IMR-90 (cell line): ENCODE data around the gene ZCWPW1. TPM values are rescaled to one million over a fixed set of nuclear protein-coding genes. Genes with fewer than 3 reads are reported as not detected.

Experiments
- ATAC-seq: fragments of 200-7000 bp; cut with Tn5 transposase; 2 replicates; pipeline ENCODE4 v1.9.1; 2020; ENCODE audit warnings: low read depth, mild to moderate bottlenecking, moderate library complexity
- BruUV-seq: library from RNA; stranded (reverse); fragments of 400-500 nt; replicated peaks from 2 replicates; lab custom pipeline; 2021; lab: Mats Ljungman, UMichigan
- CTCF ChIA-PET: fragments of 300-600 bp; formaldehyde crosslinking; extraction: SDS; loops from one replicate; lab custom pipeline; 2021; ENCODE audit warnings: antibody characterized with exemption; lab: Yijun Ruan, JAX
- POLR2A ChIA-PET: fragments of 300-600 bp; sonication (Branson Sonifier 250); formaldehyde crosslinking; loops from one replicate; lab custom pipeline; 2022; ENCODE audit warnings: antibody characterized with exemption; ENCODE audit not compliant: unreplicated experiment; lab: Charles Lee
- DNase-seq: peaks from one replicate; pipeline ENCODE4 v3.0.0; 2013
- H2AFZ ChIP-seq: replicated peaks from 2 replicates; pipeline ENCODE3; 2013; ENCODE audit warnings: low read length, mild to moderate bottlenecking; ENCODE audit not compliant: poor library complexity
- H2AK5ac ChIP-seq: 2 replicates; pipeline ENCODE4 v1.6.1; 2013; ENCODE audit warnings: low read depth, low read length, inconsistent platforms
- H2AK9ac ChIP-seq: replicated peaks from 2 replicates; pipeline ENCODE3; 2013; ENCODE audit warnings: mild to moderate bottlenecking, low read depth, low read length, moderate library complexity; ENCODE audit not compliant: poor library complexity
- H2BK120ac ChIP-seq: 2 replicates; pipeline ENCODE4 v1.6.1; 2013; ENCODE audit warnings: low read depth, low read length, inconsistent platforms
- H2BK15ac ChIP-seq: 3 replicates; pipeline ENCODE4 v1.6.1; 2013; ENCODE audit warnings: low read depth, low read length, inconsistent platforms
- H2BK20ac ChIP-seq: 2 replicates; pipeline ENCODE4 v1.6.1; 2013; ENCODE audit warnings: low read depth, mild to moderate bottlenecking, inconsistent platforms, low read length, moderate library complexity
- H2BK5ac ChIP-seq: 2 replicates; pipeline ENCODE4 v1.6.1; 2013; ENCODE audit warnings: mild to moderate bottlenecking, low read depth, low read length, inconsistent platforms; ENCODE audit not compliant: poor library complexity, severe bottlenecking
- H3K14ac ChIP-seq: replicated peaks from 2 replicates; pipeline ENCODE4 v1.6.1; 2013; ENCODE audit warnings: low read depth, low read length, inconsistent platforms
- H3K18ac ChIP-seq: 2 replicates; pipeline ENCODE4 v1.6.1; 2013; ENCODE audit warnings: low read depth, low read length, control low read depth
- H3K23ac ChIP-seq: 2 replicates; pipeline ENCODE4 v1.6.1; 2013; ENCODE audit warnings: low read depth, low read length, inconsistent platforms
- H3K27ac ChIP-seq: 2 replicates; pipeline ENCODE4 v1.5.1; 2013; ENCODE audit warnings: mild to moderate bottlenecking, control low read depth, low read length; ENCODE audit not compliant: insufficient read depth
- H3K27me3 ChIP-seq: 2 replicates; pipeline ENCODE4 v1.6.1; 2013; ENCODE audit warnings: low read length; ENCODE audit not compliant: control insufficient read depth, insufficient read depth
- H3K36me3 ChIP-seq: 2 replicates; pipeline ENCODE4 v1.6.1; 2013; ENCODE audit warnings: low read length, mixed read lengths; ENCODE audit not compliant: control insufficient read depth, insufficient read depth
- H3K4ac ChIP-seq: 2 replicates; pipeline ENCODE4 v1.6.1; 2013; ENCODE audit warnings: low read depth, low read length, inconsistent platforms
- H3K4me1 ChIP-seq: 2 replicates; pipeline ENCODE4 v1.6.1; 2013; ENCODE audit warnings: low read length, mixed read lengths; ENCODE audit not compliant: control insufficient read depth, insufficient read depth
- H3K4me2 ChIP-seq: 2 replicates; pipeline ENCODE4 v1.6.1; 2013; ENCODE audit warnings: low read depth, mild to moderate bottlenecking, control low read depth, low read length, moderate library complexity
- H3K4me3 ChIP-seq: 2 replicates; pipeline ENCODE4 v1.5.1; 2013; ENCODE audit warnings: low read depth, mild to moderate bottlenecking, control low read depth, low read length, moderate library complexity; ENCODE audit not compliant: insufficient read depth
- H3K56ac ChIP-seq: 2 replicates; pipeline ENCODE4 v1.6.1; 2013; ENCODE audit warnings: low read length, inconsistent platforms; ENCODE audit not compliant: insufficient read depth; ENCODE audit errors: extremely low read depth
- H3K79me1 ChIP-seq, 2 experiments: 2 replicates each; pipeline ENCODE4 v1.6.1; 2013; ENCODE audit warnings: low read length in 2 of 2, inconsistent platforms in 1 of 2, low read depth in 1 of 2
- H3K9ac ChIP-seq: 2 replicates; pipeline ENCODE4 v1.6.1; 2013; ENCODE audit warnings: low read depth, low read length, control low read depth
- H3K9me1 ChIP-seq: 2 replicates; pipeline ENCODE4 v1.6.1; 2013; ENCODE audit warnings: low read length, inconsistent platforms; ENCODE audit not compliant: insufficient read depth
- H3K9me3 ChIP-seq: 2 replicates; pipeline ENCODE4 v1.6.1; 2013; ENCODE audit warnings: low read length; ENCODE audit not compliant: control insufficient read depth, insufficient read depth
- H4K20me1 ChIP-seq: 2 replicates; pipeline ENCODE4 v1.6.1; 2013; ENCODE audit warnings: low read length, inconsistent platforms; ENCODE audit not compliant: insufficient read depth
- H4K5ac ChIP-seq: 2 replicates; pipeline ENCODE4 v1.6.1; 2013; ENCODE audit warnings: mild to moderate bottlenecking, low read depth, low read length, control low read depth
- H4K8ac ChIP-seq, 2 experiments: 2 replicates each; pipeline ENCODE4 v1.6.1; 2013; ENCODE audit warnings: low read depth in 2 of 2, low read length in 2 of 2, control low read depth in 1 of 2, inconsistent platforms in 1 of 2
- H4K91ac ChIP-seq: 2 replicates; pipeline ENCODE4 v1.6.1; 2013; ENCODE audit warnings: low read depth, low read length, inconsistent platforms; ENCODE audit not compliant: insufficient read depth
- BHLHE40 ChIP-seq: fragments of 150-350 bp; IDR thresholded peaks from 2 replicates; pipeline ENCODE4 v1.6.1; 2016; ENCODE audit warnings: mild to moderate bottlenecking, low read depth, low read length
- NFE2L2 ChIP-seq: fragments of 150-350 bp; IDR thresholded peaks from 2 replicates; pipeline ENCODE4 v1.6.1; 2016; ENCODE audit warnings: low read depth, mild to moderate bottlenecking, low read length
- RAD21 ChIP-seq: IDR thresholded peaks from 2 replicates; pipeline ENCODE4 v1.6.1; 2012; ENCODE audit warnings: low read length, improper control_type of control experiment
- WGBS, 2 experiments: methylation state at CpG; one replicate each; pipeline versions ENCODE4 v1.1.5 to v1.1.7; 2013; ENCODE audit warnings: missing lambda C conversion rate in 2 of 2; ENCODE audit not compliant: insufficient read length in 1 of 2; ENCODE audit errors: extremely low coverage in 2 of 2; 5-methylcytosine and 5-hydroxymethylcytosine counted together
- dilution Hi-C: fragments of 300-500 bp; cut with HindIII; formaldehyde crosslinking; loops from one replicate; pipeline ENCODE4 v1.14.3; 2018; ENCODE audit warnings: low sequenced_read_pairs; ENCODE audit not compliant: unreplicated experiment
- in situ Hi-C: fragments of 300-500 bp; cut with MboI; formaldehyde crosslinking; loops from 3 replicates; pipeline ENCODE4 v1.14.3; 2019; ENCODE audit warnings: low sequenced_read_pairs, inconsistent platforms, mixed read lengths
- intact Hi-C: fragments of 100-400 bp; cut with micrococcal nuclease; formaldehyde crosslinking; loops from 2 replicates; pipeline ENCODE4 v1.10.0; 2022
- polyA plus RNA-seq, 3 experiments: library from polyadenylated mRNA; depleted of rRNA; stranded (reverse); fragments of >200 nt; gene quantifications; 2 replicates each; pipeline ENCODE4 v1.2.3, GENCODE V29; 2012; ENCODE audit warnings: low replicate concordance in 1 of 3
- total RNA-seq: library from RNA; depleted of rRNA; stranded (reverse); fragments of >200 nt; gene quantifications from 2 replicates; pipeline ENCODE4 v1.2.3, GENCODE V29; 2012
- TF ChIP-seq, protein P1 (sequence below): fragments of 150-350 bp; IDR thresholded peaks from 2 replicates; pipeline ENCODE4 v1.6.1; 2017; ENCODE audit warnings: mild to moderate bottlenecking, antibody characterized with exemption, low read length, low read depth

Gene ZCWPW1
- total and polyA plus RNA-seq, 2 of the 4 experiments (the other 2 are of a cell fraction) = 0.72 to 1.3 TPM

DNA sequence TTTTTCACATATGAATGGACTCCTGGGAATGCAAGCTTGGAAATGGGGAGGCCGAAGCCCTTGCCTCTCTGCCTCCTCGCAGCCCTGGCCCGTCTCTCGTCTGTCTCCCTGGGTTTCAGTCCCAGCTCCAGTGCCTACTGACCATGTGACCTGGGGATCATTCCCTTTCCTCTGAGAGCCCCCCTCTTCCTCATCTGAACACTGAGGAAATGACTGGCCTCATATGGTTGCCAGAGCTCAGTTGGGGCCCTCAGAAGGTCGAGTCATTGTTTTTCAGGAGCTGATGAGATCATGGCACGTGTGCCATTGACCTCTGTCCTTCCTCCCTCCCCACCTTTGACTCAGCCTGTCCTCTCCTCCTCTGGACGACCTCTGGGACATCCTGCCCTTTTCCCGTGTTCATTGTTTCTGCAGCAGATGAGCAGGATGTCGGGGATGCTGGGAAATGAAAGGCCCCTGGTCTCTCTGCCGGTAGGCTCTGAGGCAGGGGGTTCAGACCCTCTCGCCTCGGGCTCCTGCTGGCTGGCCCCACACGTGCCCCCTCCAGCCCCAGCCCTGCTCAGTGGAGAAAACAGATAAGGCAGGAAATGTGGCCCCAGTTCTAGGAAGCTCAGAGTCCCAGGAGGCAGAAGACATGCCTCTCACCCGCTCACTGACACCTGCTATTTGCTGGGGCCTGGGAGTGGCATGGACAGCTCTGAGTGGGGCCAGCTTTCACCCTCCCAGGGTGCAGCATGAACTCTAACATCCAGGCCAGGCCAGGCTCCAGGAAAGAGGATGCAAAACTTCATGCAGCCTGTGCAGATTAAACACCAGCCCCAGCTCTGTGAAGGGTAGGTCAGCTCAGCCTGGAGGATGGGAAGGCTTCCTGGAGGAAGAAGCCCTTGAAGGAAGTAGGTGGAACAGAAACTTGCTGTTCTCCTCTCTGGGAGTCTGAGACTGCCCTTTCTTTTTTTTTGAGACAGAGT is 16.1 kb upstream of the ZCWPW1 start:
- no peaks in the 10 kb centered on the region for H3K9me3 ChIP-seq
- DNase-seq = peak; percentile 74
- no peak overlapping the region for H3K4me2 ChIP-seq
- H4K5ac ChIP-seq = peak overlapping the region; percentile 18
- intact Hi-C loops = no loop called here
- H2BK5ac ChIP-seq = peak overlapping the region; percentile 9
- H2BK120ac ChIP-seq = peak overlapping the region; percentile 65
- peak overlapping the region; percentile 38; the same call in 1 of the 3 replicates for H2BK15ac ChIP-seq
- peak overlapping the region; percentile 80 to 86 for H4K8ac ChIP-seq
- peaks cover 30% of the 10 kb centered on the region for H3K9me1 ChIP-seq
- dilution Hi-C loops = no loop called here
- H2AK5ac ChIP-seq = peak overlapping the region; percentile 87
- peak overlapping the region; percentile 47 for H3K14ac ChIP-seq
- WGBS, 2 experiments = 38% methylated on average over 4 of the region's 14 CpGs; no CpG with 5 or more reads in 1 of the 2 experiments
- in situ Hi-C loops = loop anchor here (25.0 kb wide), 1 partner anchor 668 kb away; no protein-coding TSS in a partner anchor
- H2AFZ ChIP-seq = peak overlapping the region; percentile 84
- H3K18ac ChIP-seq = peak overlapping the region; percentile 76
- BruUV-seq = no TSS peak
- peak overlapping the region; percentile 73 for H3K4ac ChIP-seq
- no peaks in the 10 kb centered on the region for H3K27me3 ChIP-seq
- peak overlapping the region; percentile 67; the same call in 1 of the 2 replicates for H3K23ac ChIP-seq
- peaks cover 25% of the 10 kb centered on the region for H3K4me1 ChIP-seq
- TF ChIP-seq BHLHE40 (peak; percentile 89), NFE2L2 (peak; percentile 27; the same call in 1 of the 2 replicates), RAD21 (no peak)
- TF ChIP-seq, protein P1, sequence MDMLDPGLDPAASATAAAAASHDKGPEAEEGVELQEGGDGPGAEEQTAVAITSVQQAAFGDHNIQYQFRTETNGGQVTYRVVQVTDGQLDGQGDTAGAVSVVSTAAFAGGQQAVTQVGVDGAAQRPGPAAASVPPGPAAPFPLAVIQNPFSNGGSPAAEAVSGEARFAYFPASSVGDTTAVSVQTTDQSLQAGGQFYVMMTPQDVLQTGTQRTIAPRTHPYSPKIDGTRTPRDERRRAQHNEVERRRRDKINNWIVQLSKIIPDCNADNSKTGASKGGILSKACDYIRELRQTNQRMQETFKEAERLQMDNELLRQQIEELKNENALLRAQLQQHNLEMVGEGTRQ = peak; percentile 66
- H3K9ac ChIP-seq = no peak overlapping the region
- peak; percentile 27 for ATAC-seq
- H2BK20ac ChIP-seq = peak overlapping the region; percentile 57
- peak overlapping the region; percentile 46 for H3K27ac ChIP-seq
- peaks cover 0 to 10% of the 10 kb centered on the region in 2 experiments; a peak in 2 of 4 replicates for H3K79me1 ChIP-seq
- H3K4me3 ChIP-seq = no peak overlapping the region
- H4K20me1 ChIP-seq = no peaks in the 10 kb centered on the region
- H4K91ac ChIP-seq = peak overlapping the region; percentile 40
- peak overlapping the region; percentile 84 for H2AK9ac ChIP-seq
- ChIA-PET POLR2A (interaction anchor here (1.0 to 1.4 kb wide), 2 partner anchors 13 to 16 kb away, joined by 3 to 5 read pairs; partner anchors contain the start of gene ZCWPW1), CTCF (interaction anchor here (1.0 kb wide), 1 partner anchor 20 kb away, joined by 5 read pairs; the partner anchor contains the start of gene SPACDR)
- H3K56ac ChIP-seq = no peak overlapping the region
- H3K36me3 ChIP-seq = no peaks in the 10 kb centered on the region
